HEK293T (cell line): ENCODE results near the gene CCDC85A.

ENCODE experiments used
- CTCF ChIA-PET: fragments of 350-600 bp; formaldehyde crosslinking; extraction: SDS; loops from one replicate; lab custom pipeline; 2021; ENCODE audit warnings: antibody characterized with exemption, inconsistent platforms; lab: Yijun Ruan, JAX
- POLR2A ChIA-PET: fragments of 350-600 bp; formaldehyde crosslinking; extraction: SDS; loops from one replicate; lab custom pipeline; 2020; ENCODE audit warnings: antibody characterized with exemption, inconsistent platforms; lab: Yijun Ruan, JAX
- DNase-seq: peaks from one replicate; pipeline ENCODE4 v3.0.0; 2012; ENCODE audit warnings: mixed read lengths; ENCODE audit errors: extremely low spot score
- ARNT ChIP-seq: fragments of 450-650 bp; IDR thresholded peaks from 2 replicates; pipeline ENCODE4 v1.6.1; 2017; ENCODE audit warnings: mild to moderate bottlenecking
- BHLHE40 ChIP-seq: fragments of 450-650 bp; IDR thresholded peaks from 2 replicates; pipeline ENCODE4 v1.6.1; 2016; ENCODE audit warnings: mild to moderate bottlenecking, moderate library complexity, borderline replicate concordance
- CTBP1 ChIP-seq: fragments of 450-650 bp; IDR thresholded peaks from 2 replicates; pipeline ENCODE4 v1.6.1; 2016; ENCODE audit warnings: borderline replicate concordance
- ELF4 ChIP-seq: fragments of 450-650 bp; IDR thresholded peaks from 2 replicates; pipeline ENCODE4 v1.6.1; 2017; ENCODE audit warnings: antibody characterized with exemption
- FOXA1 ChIP-seq: fragments of 450-650 bp; IDR thresholded peaks from 2 replicates; pipeline ENCODE4 v1.6.1; 2016; ENCODE audit warnings: mild to moderate bottlenecking
- FOXK2 ChIP-seq: fragments of 450-650 bp; IDR thresholded peaks from 2 replicates; pipeline ENCODE4 v1.6.1; 2016; ENCODE audit warnings: mild to moderate bottlenecking
- FOXM1 ChIP-seq: fragments of 450-650 bp; IDR thresholded peaks from 2 replicates; pipeline ENCODE4 v1.6.1; 2017; ENCODE audit warnings: mild to moderate bottlenecking, borderline replicate concordance
- HDGF ChIP-seq: fragments of 450-650 bp; IDR thresholded peaks from 2 replicates; pipeline ENCODE4 v1.6.1; 2017; ENCODE audit warnings: antibody characterized with exemption, borderline replicate concordance
- L3MBTL2 ChIP-seq: fragments of 450-650 bp; conservative IDR thresholded peaks from 2 replicates; pipeline ENCODE4 v1.6.1; 2016; ENCODE audit warnings: mild to moderate bottlenecking
- LEF1 ChIP-seq: fragments of 450-650 bp; IDR thresholded peaks from 2 replicates; pipeline ENCODE4 v1.6.1; 2017; ENCODE audit warnings: mild to moderate bottlenecking, borderline replicate concordance
- NFRKB ChIP-seq: fragments of 450-650 bp; IDR thresholded peaks from 2 replicates; pipeline ENCODE4 v1.6.1; 2016; ENCODE audit warnings: mild to moderate bottlenecking, moderate library complexity
- PKNOX1 ChIP-seq: fragments of 450-650 bp; IDR thresholded peaks from 2 replicates; pipeline ENCODE4 v1.6.1; 2016
- SP1 ChIP-seq: fragments of 450-650 bp; IDR thresholded peaks from 2 replicates; pipeline ENCODE4 v1.6.1; 2017
- SUZ12 ChIP-seq: fragments of 450-650 bp; IDR thresholded peaks from 2 replicates; pipeline ENCODE4 v1.6.1; 2016; ENCODE audit warnings: mild to moderate bottlenecking
- TARDBP ChIP-seq: fragments of 450-650 bp; IDR thresholded peaks from 2 replicates; pipeline ENCODE4 v1.6.1; 2016
- ZNF384 ChIP-seq: fragments of 450-650 bp; IDR thresholded peaks from 2 replicates; pipeline ENCODE4 v1.6.1; 2016

The CCDC85A gene

GRCh38 chr2:56210291-56210690 is 26.5 kb downstream of the CCDC85A start:
- no peak for TF ChIP-seq SUZ12
- no peak for TF ChIP-seq FOXA1
- no peak for TF ChIP-seq BHLHE40
- no peak for DNase-seq
- ChIA-PET CTCF (no interaction called here), POLR2A (no interaction called here)

GRCh38 chr2:56211048-56211447 is 27.3 kb downstream of the CCDC85A start:
- TF ChIP-seq LEF1, result no peak
- TF ChIP-seq TARDBP, result no peak
- TF ChIP-seq SUZ12, result no peak
- TF ChIP-seq CTBP1, result no peak
- TF ChIP-seq FOXM1, result no peak
- TF ChIP-seq ZNF384, result no peak
- TF ChIP-seq ELF4, result no peak
- TF ChIP-seq PKNOX1, result no peak
- no peak for TF ChIP-seq FOXK2
- no peak for TF ChIP-seq ARNT
- no peak for TF ChIP-seq NFRKB
- TF ChIP-seq L3MBTL2, result no peak
- no peak for TF ChIP-seq SP1
- no peak for DNase-seq
- POLR2A ChIA-PET, result no interaction called here
- CTCF ChIA-PET, result no interaction called here

- TF ChIP-seq L3MBTL2, result no peak
- no peak for TF ChIP-seq FOXA1
- no peak for TF ChIP-seq CTBP1
- TF ChIP-seq TARDBP, result no peak
- no peak for TF ChIP-seq FOXM1
- TF ChIP-seq PKNOX1, result no peak
- no peak for TF ChIP-seq BHLHE40
- TF ChIP-seq ZNF384, result no peak
- no peak for TF ChIP-seq ARNT
- no peak for TF ChIP-seq FOXK2
- TF ChIP-seq SP1, result no peak
- TF ChIP-seq NFRKB, result no peak
- TF ChIP-seq ELF4, result no peak
- no peak for TF ChIP-seq LEF1
- no peak for TF ChIP-seq HDGF
- POLR2A ChIA-PET, result no interaction called here
- CTCF ChIA-PET, result no interaction called here
- DNase-seq, result no peak
These were observed 32.1 kb downstream of the CCDC85A start for GRCh38 chr2:56215911-56216310.

- ChIA-PET CTCF (no interaction called here), POLR2A (no interaction called here)
- no peak for DNase-seq
- TF ChIP-seq PKNOX1, result no peak
- TF ChIP-seq CTBP1, result no peak
- no peak for TF ChIP-seq SP1
- TF ChIP-seq BHLHE40, result no peak
- no peak for TF ChIP-seq L3MBTL2
- no peak for TF ChIP-seq FOXK2
- TF ChIP-seq FOXM1, result no peak
- TF ChIP-seq TARDBP, result no peak
- no peak for TF ChIP-seq LEF1
- TF ChIP-seq ARNT, result no peak
- no peak for TF ChIP-seq FOXA1
- TF ChIP-seq NFRKB, result no peak
- TF ChIP-seq ELF4, result no peak
- TF ChIP-seq SUZ12, result no peak
These were observed 33.3 kb downstream of the CCDC85A start for GRCh38 chr2:56217106-56217505.

- ChIA-PET POLR2A (no interaction called here), CTCF (no interaction called here)
- no peak for TF ChIP-seq CTBP1
- no peak for TF ChIP-seq ZNF384
- no peak for TF ChIP-seq FOXK2
- no peak for TF ChIP-seq PKNOX1
- TF ChIP-seq NFRKB, result no peak
- TF ChIP-seq ARNT, result no peak
- no peak for TF ChIP-seq L3MBTL2
- TF ChIP-seq FOXM1, result no peak
- TF ChIP-seq BHLHE40, result no peak
- no peak for TF ChIP-seq SUZ12
- no peak for TF ChIP-seq ELF4
- no peak for TF ChIP-seq SP1
- TF ChIP-seq HDGF, result no peak
- no peak for TF ChIP-seq TARDBP
- TF ChIP-seq FOXA1, result no peak
- TF ChIP-seq LEF1, result no peak
- DNase-seq, result no peak
These were observed 38.7 kb downstream of the CCDC85A start for GRCh38 chr2:56222481-56222880.

- CTCF ChIA-PET, result no interaction called here
- POLR2A ChIA-PET, result no interaction called here
- DNase-seq, result no peak
These were observed 40.5 kb downstream of the CCDC85A start for GRCh38 chr2:56224316-56224715.

More at GRCh38 chr2:56224316-56224715, 40.5 kb downstream of the CCDC85A start:
- TF ChIP-seq PKNOX1, result no peak
- no peak for TF ChIP-seq HDGF
- no peak for TF ChIP-seq BHLHE40
- no peak for TF ChIP-seq LEF1
- no peak for TF ChIP-seq L3MBTL2
- no peak for TF ChIP-seq SUZ12
- TF ChIP-seq ZNF384, result no peak
- TF ChIP-seq FOXK2, result no peak
- TF ChIP-seq ELF4, result no peak
- no peak for TF ChIP-seq ARNT
- no peak for TF ChIP-seq FOXA1
- TF ChIP-seq SP1, result no peak
- TF ChIP-seq NFRKB, result no peak
- no peak for TF ChIP-seq FOXM1
- no peak for TF ChIP-seq CTBP1
